Measurements from ENCODE around the gene DNAJC4.

- no peak for TF ChIP-seq CTCF (IDR thresholded peaks at IDR 0.05)
- no peak for TF ChIP-seq POLR2A (IDR thresholded peaks at IDR 0.05)
Measured at GRCh38 chr11:64254326-64254725, 24.0 kb downstream of the DNAJC4 start.
